Upper lobe of left lung (tissue), 4 donors: ENCODE results near the gene UBA6.

Experiments used
- CTCF ChIP-seq, 6 experiments: fragments of 450-650 bp in 4 of 6; fragments of 200-600 bp in 2 of 6; sonication (generic) in 2 of 6; IDR thresholded peaks; one replicate each; pipeline ENCODE4 v1.5.1; 2016 to 2019; ENCODE audit warnings: antibody characterized with exemption in 6 of 6
- EP300 ChIP-seq, 4 donors: sonication (generic); formaldehyde crosslinking; IDR thresholded peaks; one replicate each; pipeline ENCODE4 v1.5.1; 2017; ENCODE audit warnings: antibody characterized with exemption in 4 of 4, control low read depth in 2 of 4
- POLR2A ChIP-seq, 4 donors: fragments of 450-650 bp; IDR thresholded peaks; one replicate each; pipeline ENCODE4 v1.5.1; 2016 to 2017; ENCODE audit warnings: antibody characterized with exemption in 4 of 4, mild to moderate bottlenecking in 2 of 4
- POLR2AphosphoS5 ChIP-seq, 2 donors: sonication (generic); formaldehyde crosslinking; IDR thresholded peaks; one replicate each; pipeline ENCODE4 v1.5.1; 2017; ENCODE audit warnings: antibody characterized with exemption in 2 of 2

- TF ChIP-seq POLR2AphosphoS5 (IDR thresholded peaks at IDR 0.05) (no peak), EP300 (IDR thresholded peaks at IDR 0.05) (no peak), CTCF (IDR thresholded peaks at IDR 0.05) (no peak), POLR2A (IDR thresholded peaks at IDR 0.05) (no peak)
These were observed 76.0 kb downstream of the UBA6 start for GRCh38 chr4:67624939-67625338.
